HCT116 (cell line): Measurements from ENCODE around the gene CREB3L4. TPM values are rescaled to one million over a fixed set of nuclear protein-coding genes. Genes with fewer than 3 reads are reported as not detected.

Experiments used
- ATAC-seq: fragments of 200-7000 bp; cut with Tn5 transposase; 2 replicates; pipeline ENCODE4 v1.9.1; 2020; ENCODE audit warnings: mild to moderate bottlenecking, moderate library complexity
- BruUV-seq: library from RNA; stranded (reverse); fragments of 400-500 nt; replicated peaks from 2 replicates; lab custom pipeline; 2021; lab: Mats Ljungman, UMichigan
- CTCF ChIA-PET: fragments of 300-600 bp; sonication (Branson Sonifier 250); formaldehyde crosslinking; loops from one replicate; lab custom pipeline; 2021; ENCODE audit warnings: antibody characterized with exemption; lab: Charles Lee
- POLR2A ChIA-PET: fragments of 300-600, 350-600 bp; sonication (Branson Sonifier 250); formaldehyde crosslinking; loops from one replicate; lab custom pipeline; 2021; ENCODE audit warnings: antibody characterized with exemption; lab: Charles Lee
- RAD21 ChIA-PET, 2 experiments: fragments of 300-600 bp; sonication (Branson Sonifier 250); formaldehyde crosslinking; loops; one replicate each; lab custom pipeline; 2023; ENCODE audit warnings: low total read pairs in 2 of 2; ENCODE audit not compliant: uncharacterized antibody in 2 of 2, unreplicated experiment in 2 of 2, low non-redundant PET in 1 of 2; lab: Charles Lee
- DNase-seq: peaks from one replicate; pipeline ENCODE4 v3.0.0-alpha.2; 2010; ENCODE audit warnings: low read depth, low spot score
- H2AFZ ChIP-seq: fragments of 200-600 bp; shearing (Covaris generic), sonication (generic); 2 replicates; pipeline ENCODE4 v1.6.1; 2017; ENCODE audit warnings: low read depth, mixed run types, mixed read lengths, antibody characterized with exemption, low read length; ENCODE audit not compliant: poor library complexity, severe bottlenecking
- H3K27ac ChIP-seq: 2 replicates; pipeline ENCODE4 v1.5.1; 2012; ENCODE audit warnings: low read depth, low read length
- H3K27me3 ChIP-seq: fragments of 200-600 bp; sonication (generic); 2 replicates; pipeline ENCODE4 v1.6.1; 2016; ENCODE audit warnings: mixed run types, low read length, mixed read lengths; ENCODE audit not compliant: insufficient read depth
- H3K36me3 ChIP-seq, 2 experiments: fragments of 200-500 bp in 1 of 2; fragments of 200-600 bp in 1 of 2; sonication (Bioruptor generic) in 1 of 2; sonication (generic) in 1 of 2; 2 replicates each; pipeline versions ENCODE4 v1.5.1 to v1.6.1; 2014 to 2016; ENCODE audit warnings: low read length in 2 of 2, inconsistent platforms in 1 of 2, mixed read lengths in 1 of 2, mixed run types in 1 of 2; ENCODE audit not compliant: insufficient read depth in 2 of 2, control insufficient read depth in 1 of 2
- H3K4me1 ChIP-seq, 2 experiments: fragments of 200-600 bp in 1 of 2; sonication (generic) in 1 of 2; 2 replicates each; pipeline versions ENCODE4 v1.5.1 to v1.6.1; 2012 to 2017; ENCODE audit warnings: low read length in 2 of 2, inconsistent platforms in 1 of 2, mild to moderate bottlenecking in 1 of 2, mixed read lengths in 1 of 2, mixed run types in 1 of 2, moderate library complexity in 1 of 2; ENCODE audit not compliant: insufficient read depth in 2 of 2, control insufficient read depth in 1 of 2
- H3K4me2 ChIP-seq: fragments of 200-600 bp; sonication (generic); 2 replicates; pipeline ENCODE4 v1.6.1; 2017; ENCODE audit warnings: mixed run types, low read length, mixed read lengths
- H3K4me3 ChIP-seq, 2 experiments: fragments of 200-600 bp in 1 of 2; sonication (generic) in 1 of 2; replicated peaks in 1 of 2; 2 replicates each; pipeline ENCODE4 v1.5.1; 2011 to 2016; ENCODE audit warnings: low read length in 2 of 2, control low read depth in 1 of 2, low read depth in 1 of 2, mild to moderate bottlenecking in 1 of 2, mixed read lengths in 1 of 2, mixed run types in 1 of 2
- H3K79me2 ChIP-seq: fragments of 200-600 bp; sonication (generic); 2 replicates; pipeline ENCODE4 v1.6.1; 2017; ENCODE audit warnings: mild to moderate bottlenecking, mixed run types, low read length, moderate library complexity, mixed read lengths; ENCODE audit not compliant: insufficient read depth
- H3K9ac ChIP-seq: fragments of 200-600 bp; sonication (generic); 2 replicates; pipeline ENCODE4 v1.6.1; 2016; ENCODE audit warnings: low read length, mixed read lengths
- H3K9me2 ChIP-seq: fragments of 200-600 bp; sonication (generic), shearing (Covaris generic); 2 replicates; pipeline ENCODE4 v1.6.1; 2017; ENCODE audit warnings: mixed run types, mild to moderate bottlenecking, moderate library complexity; ENCODE audit not compliant: insufficient read depth
- H3K9me3 ChIP-seq, 2 experiments: fragments of 200-500 bp in 1 of 2; fragments of 200-600 bp in 1 of 2; sonication (Bioruptor generic) in 1 of 2; sonication (generic) in 1 of 2; 2 replicates each; pipeline ENCODE4 v1.6.1; 2014 to 2017; ENCODE audit warnings: low read length in 2 of 2, mixed read lengths in 2 of 2, inconsistent platforms in 1 of 2, low read depth in 1 of 2, mild to moderate bottlenecking in 1 of 2, mixed run types in 1 of 2, moderate library complexity in 1 of 2; ENCODE audit not compliant: control insufficient read depth in 1 of 2, insufficient read depth in 1 of 2
- H4K20me1 ChIP-seq: fragments of 200-600 bp; sonication (generic), shearing (Covaris generic); 2 replicates; pipeline ENCODE4 v1.6.1; 2017; ENCODE audit warnings: mixed run types, mild to moderate bottlenecking, moderate library complexity; ENCODE audit not compliant: insufficient read depth
- CBX3 ChIP-seq: IDR thresholded peaks from 2 replicates; pipeline ENCODE4 v1.6.1; 2012; ENCODE audit warnings: low read depth
- CTCF ChIP-seq, 3 experiments: fragments of 200-600 bp in 1 of 3; sonication (generic) in 1 of 3; IDR thresholded peaks in 2 of 3; conservative IDR thresholded peaks in 1 of 3; 2 replicates each; pipeline ENCODE4 v1.5.1; 2012 to 2017; ENCODE audit warnings: low read depth in 2 of 3, low read length in 2 of 3, antibody characterized with exemption in 1 of 3, borderline replicate concordance in 1 of 3, control low read depth in 1 of 3, mild to moderate bottlenecking in 1 of 3, mixed read lengths in 1 of 3, mixed run types in 1 of 3, moderate library complexity in 1 of 3; ENCODE audit not compliant: insufficient read depth in 1 of 3
- EGR1 ChIP-seq: IDR thresholded peaks from 2 replicates; pipeline ENCODE4 v1.6.1; 2012; ENCODE audit warnings: low read depth
- POLR2AphosphoS5 ChIP-seq: IDR thresholded peaks from 2 replicates; pipeline ENCODE4 v1.6.1; 2011; ENCODE audit warnings: mild to moderate bottlenecking, low read depth, low read length, moderate library complexity
- ZNF274 ChIP-seq: fragments of 200-500 bp; sonication (Bioruptor generic); IDR thresholded peaks from 2 replicates; pipeline ENCODE4 v1.6.1; 2014; ENCODE audit warnings: mild to moderate bottlenecking, low read depth, low read length, inconsistent platforms
- intact Hi-C: fragments of 100-400 bp; cut with micrococcal nuclease; formaldehyde crosslinking; loops from 2 replicates; pipeline ENCODE4 v1.10.0; 2022
- total RNA-seq: library from RNA; stranded (reverse); gene quantifications from one replicate; pipeline ENCODE4 v1.2.1, GENCODE V29; 2021; ENCODE audit not compliant: unreplicated experiment

The CREB3L4 gene
- total RNA-seq, 1 experiment from 2014 or later, result 15.3 TPM

GRCh38 chr1:153985941-153986761 lies 18.4 kb downstream of the CREB3L4 start, which contains the start of gene RAB13:
RAB13 (minus strand) TSS chr1:153986339; CDS start chr1:153986236, 103 bp downstream.
- peaks cover 4% of the 10 kb centered on the region in 2 experiments; a peak in 2 of 4 replicates for H3K36me3 ChIP-seq
- ChIA-PET RAD21 (interaction anchor here (0.6 to 1.7 kb wide), 5 partner anchors 90 to 315 kb away, joined by 3 to 10 read pairs (median 3); no protein-coding TSS in a partner anchor), POLR2A (interaction anchor here (1.0 to 1.9 kb wide), 4 partner anchors 9 to 359 kb away, joined by 3 to 20 read pairs (median 7); partner anchors contain the start of genes CREB3L4, JTB and S100A13), CTCF (interaction anchor here (0.7 to 2.0 kb wide), 13 partner anchors 8 to 634 kb away, joined by 3 to 17 read pairs (median 5); partner anchors contain the start of genes CREB3L4, DENND4B, JTB and SLC27A3)
- peaks cover 10% of the 10 kb centered on the region for H3K79me2 ChIP-seq
- H4K20me1 ChIP-seq, result no peaks in the 10 kb centered on the region
- BruUV-seq, result no TSS peak
- H3K27ac ChIP-seq, result peak within 1 kb of the TSS; percentile 70
- peak; percentile 61 for DNase-seq
- intact Hi-C loops, result loop anchor here (1.0 to 5.0 kb wide), 8 partner anchors 39 to 479 kb away; partner anchors contain the start of gene DENND4B
- peak within 1 kb of the TSS; percentile 67 to 81 for H3K4me3 ChIP-seq
- peak within 1 kb of the TSS; percentile 80 for H3K4me2 ChIP-seq
- no peak for TF ChIP-seq ZNF274
- TF ChIP-seq CTCF (IDR thresholded peaks at IDR 0.05 in 2 of 3, conservative IDR thresholded peaks at IDR 0.05 in 1 of 3; ENCODE audit: borderline replicate concordance in 1 of 3, insufficient read depth in 1 of 3, low read depth in 2 of 3, low read length in 2 of 3), result no peak
- TF ChIP-seq EGR1, result 0 out of 2 replicates have a peak, but pooled peaks have one; percentile 32
- TF ChIP-seq POLR2AphosphoS5, result peak; percentile 69
- TF ChIP-seq CBX3, result no peak
- H2AFZ ChIP-seq, result peak within 1 kb of the TSS; percentile 64
- peak; percentile 82 for ATAC-seq
- no peaks in the 10 kb centered on the region for H3K9me3 ChIP-seq
- H3K9me2 ChIP-seq, result no peaks in the 10 kb centered on the region
- H3K9ac ChIP-seq, result peak within 1 kb of the TSS; percentile 79
- H3K4me1 ChIP-seq, result peaks cover 12 to 34% of the 10 kb centered on the region in 2 experiments
- H3K27me3 ChIP-seq, result no peaks in the 10 kb centered on the region
